Right lobe of liver (tissue), 4 donors: ENCODE data around the gene SLC43A3.

Source experiments
- CTCF ChIP-seq, 4 donors: fragments of 200-600 bp in 3 of 4; fragments of 450-650 bp in 1 of 4; IDR thresholded peaks; one replicate each; pipeline versions ENCODE4 v1.5.1 to v1.8.0; 2016 to 2022; ENCODE audit warnings: antibody characterized with exemption in 4 of 4, mild to moderate bottlenecking in 2 of 4
- POLR2A ChIP-seq: fragments of 450-650 bp; IDR thresholded peaks from one replicate; pipeline ENCODE4 v1.6.1; 2017; ENCODE audit warnings: antibody characterized with exemption, mild to moderate bottlenecking
- donor health status: DM: no; HTN: no; CAD: no.
- donor health status: DM: no; HTN: no; CAD: no.
- donor health status: DM: no; HTN: yes; CAD: no.

- peak in 1 of 4 donors; percentile 8 for TF ChIP-seq CTCF (IDR thresholded peaks at IDR 0.05)
- no peak for TF ChIP-seq POLR2A
These were observed 35.7 kb upstream of the SLC43A3 start for GRCh38 chr11:57462597-57462996.
